CD4-positive, alpha-beta T cell treated with Interleukin-2 at 100 ng/mL for 4 hours (primary cell): ENCODE results near the gene ANKLE2.
"Not testable (repeated sequence)": the region's sequence is repeated elsewhere in the genome, so short reads cannot be mapped to it uniquely, and the experiment has no call there.

Source experiments
- DNase-seq: peaks from one replicate; pipeline ENCODE4 v3.0.0-alpha.2; 2020; ENCODE audit warnings: low spot score

Gene ANKLE2

DNA sequence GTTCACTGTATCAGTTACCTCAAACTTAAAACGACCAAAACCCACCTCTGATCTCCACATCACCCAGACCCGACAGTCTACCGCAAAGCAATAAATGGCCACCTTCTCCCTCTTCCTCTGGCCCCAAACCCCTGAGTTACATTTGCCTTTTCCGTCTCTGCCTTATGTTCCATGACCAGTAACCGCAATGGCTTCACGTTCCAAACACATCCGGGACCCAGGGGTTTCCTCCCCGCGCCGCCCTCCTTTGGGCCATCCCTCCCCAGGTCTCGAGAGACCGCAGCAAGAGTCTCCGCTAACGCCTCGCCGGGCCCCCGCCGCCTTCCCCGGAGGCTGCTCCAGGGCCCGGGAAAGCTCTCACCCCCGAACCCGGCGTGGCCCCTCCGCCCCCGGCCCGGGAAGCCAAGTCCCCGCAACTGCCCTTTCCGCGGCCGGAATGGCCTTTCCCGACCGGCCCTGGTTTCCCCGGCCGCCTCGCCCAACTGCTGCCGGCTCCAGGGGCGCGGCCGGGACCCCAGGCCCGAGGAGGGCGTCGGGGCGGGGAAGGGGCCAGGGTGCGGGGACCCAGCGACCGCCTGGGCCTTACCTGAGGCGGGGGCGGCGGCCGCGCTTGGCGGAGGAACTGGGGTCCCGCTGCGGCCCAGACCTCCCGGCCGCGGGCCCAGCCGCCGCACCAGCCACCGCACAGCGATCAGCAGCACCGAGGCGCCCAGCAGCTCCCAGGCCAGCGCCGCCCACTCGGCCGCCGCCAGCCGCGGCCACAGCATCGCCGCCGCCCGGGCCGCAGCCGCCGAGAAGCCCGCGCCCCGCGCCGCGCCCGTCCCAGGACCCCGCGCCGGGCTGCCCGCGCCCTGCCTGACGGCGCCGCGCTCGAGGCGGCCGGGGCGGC, at the start of gene ANKLE2:
TSS of gene ANKLE2 (minus strand) at position 801 of the 889 bp plus-strand sequence. CDS start at position 767, 34 bp downstream.
- peak; percentile 53 for DNase-seq

DNA sequence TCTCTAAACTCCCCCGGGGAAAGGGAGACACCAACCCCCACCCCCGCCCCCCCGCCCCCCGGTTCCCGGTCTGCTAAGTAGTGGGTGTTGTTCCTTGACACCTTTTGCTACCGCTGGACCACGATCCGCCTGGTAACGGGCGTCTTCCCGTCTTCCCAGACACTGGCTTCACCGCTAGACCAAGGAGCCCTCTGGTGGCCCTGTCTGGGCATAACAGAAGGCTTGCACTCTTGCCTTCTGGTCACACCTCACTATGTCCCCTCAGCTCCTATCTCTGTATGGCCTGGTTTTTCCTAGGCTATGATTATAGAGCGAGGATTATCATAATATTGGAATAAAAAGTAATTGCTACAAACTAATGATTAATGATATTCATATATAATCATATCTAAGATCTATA, 47.8 kb upstream of the ANKLE2 start:
- peak; percentile 16 for DNase-seq

DNA sequence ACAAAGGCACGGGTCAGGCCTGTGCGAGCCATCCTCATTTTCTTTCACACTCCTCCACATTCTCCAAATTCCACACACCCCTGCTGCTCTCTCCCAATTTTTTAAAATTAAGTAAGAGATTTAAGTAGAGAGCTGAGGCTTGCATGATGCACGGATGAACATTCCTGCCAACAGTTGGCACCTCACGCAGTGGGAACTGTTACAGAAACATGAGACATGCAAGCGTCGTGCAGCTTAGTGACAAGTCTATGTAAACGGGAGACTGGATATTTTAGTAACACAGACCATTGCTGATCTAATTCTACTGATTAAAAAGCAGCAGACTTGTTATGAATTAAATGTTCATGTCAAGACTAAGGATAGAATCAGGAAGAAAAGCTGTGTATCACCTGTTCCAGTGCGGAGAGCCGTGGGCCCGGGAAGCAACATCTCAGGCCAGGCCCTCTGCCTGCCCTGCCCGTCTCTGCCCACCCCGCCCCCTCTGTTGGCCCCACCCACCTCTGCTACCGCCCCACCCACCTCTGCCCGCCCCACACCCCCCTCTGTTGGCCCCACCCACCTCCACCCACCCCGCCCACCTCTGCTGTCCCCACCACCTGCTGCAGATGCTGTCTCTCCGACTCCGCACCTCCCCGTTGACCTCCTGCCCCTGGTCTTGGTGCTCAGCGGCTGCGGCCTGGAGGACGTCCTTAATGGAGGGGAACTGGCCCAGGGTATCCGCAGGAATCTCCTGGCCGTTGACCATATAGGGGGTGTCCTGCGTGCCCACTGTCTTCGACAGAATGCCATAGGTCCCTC, 45.9 kb upstream of the ANKLE2 start:
- no peak for DNase-seq

DNA sequence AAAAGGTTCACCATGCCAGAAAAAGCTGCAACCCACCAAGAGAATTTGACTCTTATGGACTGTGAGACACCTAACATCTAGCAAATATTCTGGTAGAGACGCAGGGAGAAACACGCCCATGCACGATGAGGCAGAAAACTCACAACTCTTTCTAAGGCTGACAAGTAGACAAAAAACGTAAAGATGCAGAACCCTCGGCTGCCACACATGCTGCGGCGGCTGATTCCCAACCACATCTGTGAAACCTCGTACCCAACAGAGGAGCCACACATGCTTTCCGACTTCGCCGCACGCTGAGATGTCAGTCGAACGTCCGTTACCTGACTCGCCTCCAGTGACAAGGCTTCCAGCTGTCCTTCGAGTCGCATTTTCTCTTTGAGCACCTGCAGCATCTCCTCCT, 45.2 kb upstream of the ANKLE2 start:
- no peak for DNase-seq

DNA sequence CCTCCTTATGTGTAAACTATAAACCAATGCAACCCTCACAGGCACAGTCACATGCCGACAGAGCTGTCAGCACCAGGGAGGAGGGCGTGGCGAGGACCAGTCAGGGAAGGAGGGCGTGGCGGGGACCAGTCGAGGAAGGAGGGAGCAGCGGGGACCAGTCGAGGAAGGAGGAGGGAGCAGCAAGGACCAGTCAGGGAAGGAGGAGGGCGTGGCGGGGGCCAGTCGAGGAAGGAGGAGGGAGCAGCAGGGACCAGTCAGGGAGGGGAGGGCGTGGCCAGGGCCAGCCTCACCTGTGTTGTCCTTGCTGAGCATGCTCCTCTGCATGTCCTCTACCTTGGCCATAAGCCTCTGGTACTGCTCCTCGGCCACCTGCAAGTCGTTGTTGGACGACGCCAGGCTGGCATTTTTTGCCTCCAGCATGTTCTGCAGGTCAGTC, 42.8 kb upstream of the ANKLE2 start:
- no peak for DNase-seq

DNA sequence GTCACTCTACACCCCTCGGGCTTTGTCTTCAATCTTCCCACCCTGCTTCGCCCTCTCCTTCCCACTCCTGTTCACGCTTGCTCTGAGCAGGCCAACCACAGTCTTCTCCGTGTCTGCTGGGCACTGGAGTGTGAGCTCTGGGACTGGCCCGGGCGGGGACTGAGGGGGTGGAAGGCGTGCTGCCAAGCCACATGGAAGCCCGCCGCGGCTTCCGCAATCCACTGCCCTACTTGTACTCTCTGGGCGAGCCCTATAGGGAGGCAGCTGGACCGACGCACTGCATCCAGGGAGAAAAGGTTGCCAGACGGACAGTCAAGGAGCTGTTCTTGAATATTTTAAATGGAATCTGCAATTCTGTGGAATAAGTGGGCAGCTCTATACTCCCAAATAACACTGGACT, 42.3 kb upstream of the ANKLE2 start:
- DNase-seq, result no peak

DNA sequence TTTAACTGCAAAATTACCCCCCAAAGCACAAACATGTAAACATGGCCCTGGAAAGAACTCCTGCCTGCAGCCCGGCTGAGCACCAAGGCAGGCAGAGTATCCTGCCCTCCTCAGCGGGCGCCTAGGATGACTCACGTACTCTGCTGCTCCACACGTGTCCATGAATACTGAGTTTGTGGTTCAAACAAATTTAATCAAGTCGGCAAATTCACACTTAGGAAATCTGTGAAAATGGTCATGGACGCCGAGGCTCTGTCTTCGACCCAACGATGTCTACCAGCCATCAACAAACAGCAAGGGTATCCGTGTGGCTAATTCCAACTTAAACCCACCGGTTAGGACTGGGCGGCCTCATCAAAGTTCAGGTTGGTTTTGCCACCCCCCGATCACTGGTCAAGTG, 41.5 kb upstream of the ANKLE2 start:
- DNase-seq, result no peak

DNA sequence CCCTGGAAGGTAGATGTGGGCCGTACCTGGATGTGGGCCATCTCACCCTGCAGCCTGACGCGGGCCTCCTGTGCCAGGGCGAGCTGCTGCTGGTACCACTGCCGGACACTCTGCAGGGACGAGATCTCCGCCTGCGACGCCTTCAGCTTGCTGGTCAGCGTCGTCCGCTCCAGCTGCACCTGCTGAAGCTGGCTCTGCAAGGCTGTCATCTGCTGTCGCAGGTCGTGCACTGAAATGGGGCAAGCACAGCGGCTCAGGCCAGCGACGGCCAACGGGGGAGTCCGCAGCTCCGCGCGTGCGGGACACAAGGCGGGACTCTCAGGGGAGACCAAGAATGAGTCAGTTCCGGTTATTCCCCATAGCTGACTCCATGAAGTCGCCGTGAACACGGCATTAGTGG, 40.1 kb upstream of the ANKLE2 start:
- no peak for DNase-seq

DNA sequence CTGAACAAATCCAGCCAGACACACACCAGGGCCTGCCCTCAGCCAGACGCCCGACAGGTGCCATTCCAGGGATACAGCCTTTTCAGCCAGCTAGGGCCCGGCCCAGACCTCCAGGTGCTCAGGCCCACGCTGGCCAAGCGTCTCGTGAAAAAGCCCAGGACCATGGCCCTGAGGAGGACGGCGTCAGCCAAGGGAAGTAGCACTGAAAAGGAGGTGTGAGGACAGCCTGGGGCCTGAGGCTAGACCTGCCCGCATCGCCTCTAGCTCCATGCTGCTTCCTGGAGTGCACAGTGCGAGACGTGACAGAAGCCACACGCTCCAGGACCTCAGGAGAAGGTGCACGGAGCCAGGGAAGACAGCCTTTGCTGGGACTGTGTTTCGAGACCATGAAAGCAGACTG, 37.2 kb upstream of the ANKLE2 start:
- no peak for DNase-seq

DNA sequence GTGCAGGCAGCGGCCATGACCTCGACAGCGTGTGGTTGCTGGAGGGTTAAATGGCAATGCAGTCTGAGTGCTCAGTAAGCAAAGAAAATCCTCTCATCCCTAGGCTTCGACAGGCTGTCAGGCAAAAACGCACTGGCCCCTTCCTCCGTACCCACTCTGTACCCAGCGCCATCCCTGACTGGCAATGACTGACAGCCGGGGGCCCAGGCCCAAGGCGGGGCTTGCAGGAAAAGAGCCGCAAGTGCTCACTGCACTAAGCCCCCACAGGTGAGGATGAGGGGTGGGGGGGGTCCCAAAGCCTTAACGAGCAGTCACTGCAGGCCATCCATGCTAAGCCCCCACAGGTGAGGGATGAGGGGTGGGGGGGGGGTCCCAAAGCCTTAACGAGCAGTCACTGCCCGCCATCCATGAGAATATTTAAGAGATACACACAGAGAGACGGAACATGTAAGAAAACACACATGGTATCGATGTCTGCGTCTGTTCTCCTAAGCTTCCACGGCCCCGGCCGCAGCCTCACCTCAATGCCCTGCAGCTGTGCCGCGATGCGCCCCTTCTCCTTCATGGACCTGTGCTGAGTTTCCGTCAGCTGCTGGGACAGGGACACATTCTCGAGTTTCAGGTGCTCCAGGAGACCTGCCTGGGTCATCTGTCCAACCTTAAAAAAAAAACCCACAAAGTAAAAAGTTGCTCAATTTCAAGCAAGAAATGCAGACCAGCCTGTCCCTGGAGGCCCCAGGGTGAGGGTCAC, 36.4 kb upstream of the ANKLE2 start:
- no peak for DNase-seq

DNA sequence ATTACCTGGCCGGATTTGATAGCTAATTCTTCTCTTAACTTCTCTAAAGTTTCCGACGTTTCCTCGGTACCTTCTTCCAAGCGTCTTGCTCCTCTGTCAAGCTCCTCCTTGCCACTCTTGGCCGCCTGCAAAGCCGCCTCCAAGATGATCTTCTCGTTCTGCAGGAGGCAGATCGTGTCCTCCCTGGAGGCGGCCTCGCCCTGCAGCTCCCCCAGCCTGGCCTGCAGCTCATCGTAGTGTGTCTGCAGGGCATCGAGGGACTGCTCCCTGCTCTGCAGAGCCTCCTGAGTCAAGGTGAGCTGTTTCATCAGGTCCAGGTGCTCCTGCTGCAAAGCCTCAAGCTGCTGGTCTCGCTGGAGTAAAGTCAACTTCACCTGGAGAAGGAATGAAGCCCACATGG, 34.2 kb upstream of the ANKLE2 start:
- no peak for DNase-seq

DNA sequence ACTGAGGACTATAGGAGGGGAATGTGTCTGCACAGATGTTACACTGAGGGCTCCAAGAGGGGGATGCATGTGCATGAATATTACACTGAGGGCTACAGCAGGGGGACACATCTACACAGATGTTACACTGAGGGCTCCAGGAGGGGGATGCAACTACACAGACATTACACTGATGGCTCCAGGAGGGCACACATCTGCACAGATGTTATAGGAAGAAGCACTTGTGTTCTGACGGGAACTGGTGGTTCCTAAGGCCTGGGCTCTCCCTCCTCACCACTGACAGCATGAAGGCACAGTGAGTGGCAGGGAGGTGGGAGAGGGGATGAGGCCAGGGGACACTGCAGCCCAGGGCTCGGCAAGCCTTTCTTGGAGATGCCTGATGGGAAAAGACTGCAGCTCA, 30.3 kb upstream of the ANKLE2 start:
- not testable (repeated sequence) for DNase-seq

DNA sequence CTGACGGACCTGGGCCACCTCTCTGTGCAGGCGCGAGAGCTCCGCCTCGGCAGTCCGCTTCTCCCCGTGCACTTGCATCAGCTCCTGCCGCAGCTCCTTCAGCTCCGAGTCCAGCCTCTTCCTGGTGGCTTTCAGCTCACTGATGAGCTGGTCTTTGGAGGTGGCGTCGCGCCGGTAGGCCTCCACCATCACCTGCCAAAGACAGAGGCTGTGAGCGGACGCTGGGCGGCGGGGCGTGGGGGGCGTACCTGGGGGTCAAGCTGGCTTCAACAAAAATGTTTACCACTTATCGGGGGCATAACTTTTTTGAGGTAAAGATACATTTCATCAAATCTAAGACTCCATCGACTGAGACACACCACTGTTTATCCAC, 27.5 kb upstream of the ANKLE2 start:
- no peak for DNase-seq

DNA sequence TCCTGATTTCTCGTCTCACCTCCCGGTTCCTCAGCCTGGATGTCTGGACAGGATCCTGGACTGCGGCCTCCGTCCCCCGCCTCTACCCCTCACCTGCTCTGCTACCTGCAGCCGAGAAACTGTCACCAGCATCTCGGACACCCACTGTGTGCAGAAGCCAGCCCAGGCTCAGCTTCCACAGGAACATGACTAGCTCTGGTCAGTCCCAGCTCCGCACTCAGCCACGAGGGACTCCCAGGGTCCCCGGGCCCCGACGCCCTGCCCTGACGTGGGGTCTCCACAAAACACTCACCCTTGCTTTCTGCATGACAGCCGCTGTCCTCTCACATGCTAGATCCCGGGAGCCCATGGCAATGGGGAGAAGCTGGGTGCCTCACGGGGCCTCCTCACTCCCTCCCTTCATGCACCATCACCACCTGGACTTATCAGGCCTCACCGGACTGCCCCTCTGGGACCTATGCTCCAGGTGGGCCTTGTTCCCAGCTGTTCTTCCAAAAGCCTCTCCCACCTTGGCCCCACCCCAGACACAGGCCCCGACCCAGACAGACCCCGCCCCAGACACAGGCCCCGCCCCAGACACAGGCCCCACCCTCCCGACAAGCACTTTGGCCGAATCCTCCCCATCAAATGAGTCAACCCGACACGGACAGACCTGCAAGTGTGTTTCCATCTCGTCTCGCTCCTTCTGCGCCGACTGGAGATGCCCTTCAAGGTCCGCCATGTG, 26.9 kb upstream of the ANKLE2 start:
- no peak for DNase-seq

DNA sequence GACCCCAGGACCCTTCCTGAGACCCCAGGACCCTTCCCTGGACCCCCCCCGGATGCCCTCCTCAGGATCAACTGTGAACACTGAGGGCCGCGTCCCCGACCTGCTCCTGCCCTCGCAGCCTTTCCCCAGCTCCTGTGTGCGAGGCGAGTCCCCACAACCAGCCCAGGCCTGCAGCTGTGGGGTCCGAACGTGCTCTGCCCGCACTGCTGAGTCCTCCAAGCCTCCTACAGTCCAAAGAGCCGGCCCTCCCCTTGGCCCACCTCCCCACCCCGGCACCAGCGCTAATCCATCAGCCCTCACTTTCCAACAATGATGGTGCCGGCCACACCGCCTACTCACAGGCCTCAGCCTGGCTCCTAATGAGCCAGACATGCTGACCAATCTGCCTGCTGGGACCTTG, 26.2 kb upstream of the ANKLE2 start:
- no peak for DNase-seq

DNA sequence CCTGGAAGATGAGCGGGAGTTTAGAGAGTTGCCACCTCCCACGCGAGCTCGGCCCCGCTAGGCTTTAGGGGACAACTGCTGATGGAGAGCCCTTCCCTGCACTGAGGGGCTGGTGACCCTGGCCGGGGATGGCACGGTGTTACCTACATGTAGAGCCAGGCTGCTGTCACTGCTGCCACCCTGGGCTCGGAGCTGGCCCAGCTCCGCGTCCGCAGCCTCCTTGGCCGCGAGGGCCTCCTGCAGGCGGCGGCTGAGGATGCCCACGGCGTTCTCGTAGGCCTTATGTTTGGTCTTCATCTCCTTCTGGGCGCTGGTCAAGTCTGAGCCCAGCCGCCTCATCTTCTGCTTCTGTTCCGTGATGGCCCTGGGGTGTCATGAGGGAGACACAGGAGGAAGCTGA, 24.6 kb upstream of the ANKLE2 start:
- DNase-seq, result no peak

DNA sequence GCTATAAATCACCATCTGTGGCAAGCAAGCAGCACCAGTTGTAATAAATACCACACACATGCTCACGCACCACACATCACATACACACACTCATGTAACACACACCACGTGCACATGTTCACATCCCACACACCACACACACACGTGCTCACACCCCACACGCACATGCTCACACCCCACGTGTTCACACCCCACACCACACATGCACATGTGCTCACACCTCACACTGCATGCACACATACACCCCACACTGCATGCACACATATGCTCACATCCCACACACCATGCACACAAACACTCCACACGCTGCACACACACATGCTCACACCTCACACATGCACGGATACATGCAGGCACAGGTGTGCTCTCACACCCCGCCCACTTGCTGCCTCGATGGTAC, 22.9 kb upstream of the ANKLE2 start:
- DNase-seq, result no peak

DNA sequence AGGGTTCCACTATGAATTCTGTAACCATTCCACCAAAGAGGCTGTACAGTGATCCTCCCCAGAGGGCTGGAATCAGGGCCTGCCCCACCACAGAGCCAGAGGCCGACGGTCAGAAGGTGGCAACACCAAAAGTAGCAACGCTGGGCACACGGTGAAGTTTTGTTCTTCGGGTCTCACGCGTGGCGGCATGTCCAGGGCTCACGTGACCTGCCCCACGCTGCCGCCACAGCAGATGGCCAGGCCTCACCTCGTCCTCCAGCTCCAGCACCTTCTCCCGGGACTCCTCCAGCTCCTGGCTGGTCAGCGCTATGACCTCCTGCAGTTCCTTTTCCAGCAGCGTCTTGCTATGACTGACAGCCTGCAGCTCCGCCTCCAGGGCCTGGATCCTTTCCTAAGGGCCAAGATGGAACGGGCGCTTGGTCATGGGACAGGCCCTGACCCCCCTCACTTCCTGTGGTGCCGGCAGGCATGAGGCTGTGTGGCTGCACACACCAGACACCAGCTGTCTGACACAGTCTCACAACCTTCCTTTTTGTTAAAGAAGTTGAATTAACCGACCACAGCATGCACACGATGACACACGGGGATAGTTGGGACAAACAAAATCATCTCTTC, 22.4 kb upstream of the ANKLE2 start:
- no peak for DNase-seq

DNA sequence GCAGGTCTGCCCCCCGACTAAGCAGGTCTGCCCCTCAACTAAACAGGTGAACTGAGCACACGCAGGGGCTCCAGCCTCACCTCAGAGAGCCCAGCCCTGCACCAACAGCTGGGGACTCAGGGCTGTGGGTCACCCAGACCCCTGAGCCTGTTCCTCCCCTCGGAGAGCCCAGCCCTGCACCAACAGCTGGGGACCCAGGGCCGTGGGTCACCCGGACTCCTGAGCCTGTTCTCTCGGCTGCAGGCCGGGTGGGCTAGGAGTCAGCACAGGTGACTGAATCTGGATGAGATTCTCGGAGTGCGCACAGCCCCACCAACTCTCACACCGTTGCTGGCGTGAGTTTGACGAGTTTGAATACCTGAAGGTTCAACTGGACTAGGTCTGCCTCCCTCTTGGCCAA, 20.3 kb upstream of the ANKLE2 start:
- DNase-seq, result no peak

DNA sequence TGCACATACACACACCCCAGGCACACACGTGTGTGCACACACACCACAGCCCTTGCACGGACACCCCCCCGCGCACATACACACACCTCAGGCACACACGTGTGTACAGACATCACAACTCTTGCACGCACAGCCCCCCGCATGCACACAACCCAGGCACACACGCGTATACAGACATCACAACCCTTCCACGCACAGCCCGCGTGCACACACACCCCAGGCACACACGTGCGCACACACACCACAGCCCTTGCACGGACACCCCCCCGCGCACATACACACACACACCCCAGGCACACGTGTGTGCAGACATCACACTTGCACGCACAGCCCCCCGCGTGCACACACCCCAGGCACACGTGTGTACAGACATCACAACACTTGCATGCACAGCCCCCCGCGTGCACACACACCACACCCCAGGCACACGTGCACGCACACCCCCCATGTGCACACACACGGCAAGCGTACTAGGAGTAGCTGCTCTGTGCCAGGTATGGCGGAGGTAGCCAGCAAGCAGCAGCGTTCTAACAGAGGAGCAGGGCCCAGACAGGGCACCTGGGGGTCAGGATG, 18.2 kb upstream of the ANKLE2 start:
- DNase-seq, result no peak

DNA sequence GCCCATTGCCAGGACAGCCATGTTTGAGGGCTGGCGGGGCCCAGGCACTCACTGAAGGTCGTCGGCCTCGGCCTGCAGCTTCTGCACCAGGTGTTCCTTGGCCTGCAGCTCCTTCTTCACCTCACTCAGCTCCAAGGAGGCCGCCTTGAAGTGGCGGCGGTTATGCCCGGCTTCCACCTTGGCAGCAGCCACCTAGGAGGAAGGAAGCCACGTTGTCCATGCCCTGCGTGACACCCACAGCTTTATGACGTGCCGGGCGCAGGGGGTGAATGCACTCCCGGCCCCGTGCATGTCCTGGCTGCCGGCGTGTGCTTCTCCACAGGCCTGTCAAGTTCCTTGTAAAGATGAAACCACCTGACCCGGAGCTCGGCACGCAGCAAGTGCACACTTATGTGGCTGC, 16.0 kb upstream of the ANKLE2 start:
- DNase-seq, result no peak
